Activated CD8-positive, alpha-beta memory T cell treated with anti-CD3 and anti-CD28 coated beads, Interleukin-2, amount 50 U/mL, for 24 hours (primary cell): ENCODE results near the gene LRRC32.
"Not testable (repeated sequence)": the region's sequence is repeated elsewhere in the genome, so short reads cannot be mapped to it uniquely, and the experiment has no call there.

Source experiments
- DNase-seq: peaks from one replicate; pipeline ENCODE4 v3.0.0-alpha.2; 2020; ENCODE audit errors: extremely low read depth

Gene LRRC32

DNA sequence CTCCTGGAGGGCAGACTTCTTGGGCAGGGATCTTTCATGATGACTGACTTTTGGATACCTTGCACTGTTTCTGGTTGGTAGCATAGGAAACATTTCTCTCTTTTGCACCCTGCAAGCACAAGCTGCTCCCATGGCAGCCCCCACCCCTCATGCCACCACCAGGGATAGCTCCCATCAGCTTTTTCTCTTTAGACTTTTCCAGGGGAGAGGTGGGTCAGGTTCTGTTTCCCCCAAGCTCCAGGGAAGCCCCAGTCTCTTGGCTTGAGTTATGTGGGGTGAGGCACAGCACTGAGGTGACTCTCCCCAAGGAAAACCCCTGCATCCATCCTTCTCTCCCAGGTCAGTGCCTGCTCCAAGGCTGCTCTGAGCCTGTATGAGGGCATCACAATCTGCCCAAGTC, 22.5 kb downstream of the LRRC32 start:
- DNase-seq: no peak

- no peak for DNase-seq
Measured at GRCh38 chr11:76646882-76647534, 23.5 kb downstream of the LRRC32 start.

DNA sequence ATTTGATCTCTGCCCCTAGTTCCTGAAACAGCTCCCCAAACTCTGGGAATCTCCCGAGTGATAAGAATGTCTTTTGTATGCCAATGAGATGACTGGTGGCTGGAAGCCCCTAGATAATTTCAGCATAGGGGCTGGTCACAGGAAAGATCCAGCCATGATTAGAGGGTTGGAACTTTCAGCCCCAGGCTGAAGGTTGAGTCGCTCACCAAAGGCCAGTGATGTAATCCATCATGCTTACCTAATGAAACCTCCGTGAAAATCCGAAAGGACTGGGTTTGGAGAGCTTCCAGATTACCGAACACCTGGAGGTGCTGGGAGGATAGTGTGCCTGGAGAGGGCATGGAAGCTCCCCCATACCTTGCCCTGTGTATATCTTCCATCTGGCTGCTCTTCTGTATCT, 26.0 kb downstream of the LRRC32 start:
- no peak for DNase-seq

GRCh38 chr11:76643711-76644110, 26.8 kb downstream of the LRRC32 start:
- not testable (repeated sequence) for DNase-seq

DNA sequence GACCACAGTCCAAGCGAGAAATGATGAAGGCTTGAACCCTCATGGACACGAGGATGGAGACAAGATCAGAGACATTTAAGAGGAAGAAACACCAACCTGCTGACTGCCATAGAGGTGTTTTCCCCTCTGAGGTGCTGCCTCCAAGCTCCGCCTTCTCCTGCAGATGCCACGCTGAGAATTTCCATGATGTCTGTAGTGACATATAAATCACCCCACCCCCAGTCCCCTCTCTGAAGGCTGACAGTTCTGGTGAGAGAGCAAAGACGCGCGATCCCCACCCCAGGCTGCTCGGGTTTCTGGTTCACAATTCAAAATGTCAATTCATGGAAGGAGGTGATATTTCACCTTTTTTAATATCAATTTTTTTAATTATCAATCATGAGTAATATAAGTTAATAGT, 28.2 kb downstream of the LRRC32 start:
- DNase-seq: no peak

GRCh38 chr11:76641905-76642304, 28.6 kb downstream of the LRRC32 start:
- DNase-seq: no peak

GRCh38 chr11:76640501-76640900, 30.0 kb downstream of the LRRC32 start:
- DNase-seq: no peak

DNA sequence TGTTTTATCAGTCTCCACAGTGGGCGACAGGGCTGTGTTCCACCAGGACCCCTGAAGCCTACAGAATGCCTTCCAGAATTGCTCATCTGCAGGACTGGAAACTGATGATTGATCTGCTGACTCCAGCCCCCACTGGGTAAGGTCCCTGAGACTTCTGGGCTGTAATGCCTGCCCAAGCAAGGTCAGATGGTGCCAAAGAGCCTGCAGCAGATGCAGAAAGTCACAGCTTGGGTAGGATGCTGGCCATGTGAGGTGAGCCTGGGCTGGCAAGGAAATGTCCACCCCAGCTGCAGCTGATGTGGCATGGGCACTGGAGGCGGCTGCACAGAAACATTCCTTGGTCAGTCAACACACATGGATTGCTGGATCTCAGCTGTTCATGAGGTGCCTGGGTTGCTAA, 30.9 kb downstream of the LRRC32 start:
- no peak for DNase-seq

DNA sequence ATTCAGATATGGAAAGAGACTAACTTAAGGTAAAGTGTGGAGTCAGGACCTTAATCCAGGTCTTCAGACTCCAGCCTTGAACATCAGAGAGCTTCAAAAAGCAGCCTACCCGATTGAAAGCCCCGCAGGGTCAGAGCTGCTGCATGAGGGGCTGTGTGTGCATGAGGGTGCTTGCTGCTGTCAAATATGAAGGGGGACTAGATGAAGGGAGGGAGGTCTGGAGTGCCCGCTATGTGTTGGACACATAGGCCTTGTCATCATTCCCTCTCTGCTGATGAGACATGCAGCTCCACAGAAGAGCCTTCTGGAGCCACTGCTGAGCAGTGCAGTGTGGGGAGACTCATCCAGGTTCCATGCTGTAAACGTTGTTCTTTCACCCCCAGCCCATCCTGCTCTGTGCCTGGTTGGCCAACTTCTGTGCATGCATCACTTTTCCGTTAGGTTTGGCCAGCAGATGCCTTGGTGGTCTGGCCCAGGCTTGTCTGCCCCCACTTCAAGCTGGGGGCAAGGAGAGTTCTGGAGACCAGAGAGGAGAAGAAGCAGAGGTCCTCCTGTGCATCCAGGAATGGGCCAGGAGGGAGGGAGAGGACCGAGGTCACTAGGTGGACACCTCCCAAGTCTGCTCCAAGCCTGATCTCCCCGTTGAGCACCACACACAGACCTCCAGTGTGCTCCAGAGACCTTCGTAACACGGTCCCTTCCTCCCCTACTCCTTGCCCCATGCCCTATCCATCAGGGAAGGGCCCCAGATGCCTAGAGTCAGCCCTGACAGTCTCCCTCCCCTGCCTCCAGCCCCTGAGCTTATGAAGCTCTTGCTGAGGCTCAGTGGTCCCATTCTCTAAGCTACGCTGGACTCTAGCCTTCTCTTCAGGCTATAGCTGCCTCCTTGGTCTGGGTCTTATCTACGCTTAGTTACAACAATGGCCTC, 32.0 kb downstream of the LRRC32 start:
- no peak for DNase-seq

- no peak for DNase-seq
Measured at GRCh38 chr11:76637491-76638269, 32.9 kb downstream of the LRRC32 start.

- DNase-seq: no peak
Measured at GRCh38 chr11:76636826-76637460, 33.6 kb downstream of the LRRC32 start.

- no peak for DNase-seq
Measured at GRCh38 chr11:76635991-76636738, 34.4 kb downstream of the LRRC32 start.

GRCh38 chr11:76634886-76635285, 35.7 kb downstream of the LRRC32 start:
- no peak for DNase-seq

DNA sequence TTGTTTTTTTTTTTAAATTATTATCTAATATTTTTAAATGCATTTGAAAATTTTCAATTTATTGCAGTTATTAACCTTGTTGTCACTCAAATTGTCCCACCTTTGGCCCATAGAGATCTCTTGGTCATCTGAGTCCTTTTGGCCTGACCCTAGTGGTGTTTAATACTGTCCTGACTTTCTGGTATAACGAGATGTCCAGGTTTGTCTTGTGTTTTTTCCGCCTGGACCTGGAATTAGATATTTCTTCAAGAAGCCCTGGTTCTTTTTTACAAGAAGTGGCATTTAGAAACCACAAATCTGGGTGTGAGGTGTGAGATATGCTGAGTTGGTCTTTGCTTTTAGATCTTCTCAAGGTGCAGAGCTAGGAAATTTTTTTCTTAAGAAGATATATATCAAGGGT, 38.1 kb downstream of the LRRC32 start:
- DNase-seq: no peak

- DNase-seq: no peak
Measured at GRCh38 chr11:76631566-76632308, 38.8 kb downstream of the LRRC32 start.

GRCh38 chr11:76630600-76631281, 39.8 kb downstream of the LRRC32 start:
- no peak for DNase-seq

GRCh38 chr11:76629853-76630599, 40.5 kb downstream of the LRRC32 start:
- DNase-seq: no peak

- no peak for DNase-seq
Measured at GRCh38 chr11:76629116-76629852, 41.3 kb downstream of the LRRC32 start.
